ENCODE measurements around the gene COMTD1.

COMTD1 gene

DNA sequence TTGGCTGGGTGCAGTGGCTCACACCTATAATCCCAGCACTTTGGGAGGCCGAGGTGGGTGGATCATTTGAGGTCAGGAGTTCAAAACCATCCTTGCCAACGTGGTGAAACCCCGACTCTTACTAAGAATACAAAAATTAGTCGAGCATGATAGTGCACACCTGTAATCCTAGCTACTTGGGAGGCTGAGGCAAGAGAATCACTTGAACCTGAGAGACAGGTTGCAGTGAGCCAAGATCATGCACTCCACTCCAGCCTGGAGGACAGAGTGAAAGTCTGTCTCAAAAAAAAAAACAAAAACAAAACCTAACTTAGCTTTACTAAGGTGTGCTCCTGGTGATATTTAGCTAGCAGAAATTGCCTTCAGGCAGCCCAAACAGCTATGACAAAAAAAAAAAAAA is 49.4 kb downstream of the COMTD1 start:
- Histone ChIP-seq H3K36me3 (no peaks in the 10 kb centered on the region), H3K27me3 (no peaks in the 10 kb centered on the region), H3K4me3 (no peak overlapping the region), H3K27ac (no peak overlapping the region), H3K4me1 (peaks cover 0 to 2% (median 0%) of the 10 kb centered on the region in 4 donors), H3K9me3 (no peaks in the 10 kb centered on the region)
- TF ChIP-seq, protein P1, sequence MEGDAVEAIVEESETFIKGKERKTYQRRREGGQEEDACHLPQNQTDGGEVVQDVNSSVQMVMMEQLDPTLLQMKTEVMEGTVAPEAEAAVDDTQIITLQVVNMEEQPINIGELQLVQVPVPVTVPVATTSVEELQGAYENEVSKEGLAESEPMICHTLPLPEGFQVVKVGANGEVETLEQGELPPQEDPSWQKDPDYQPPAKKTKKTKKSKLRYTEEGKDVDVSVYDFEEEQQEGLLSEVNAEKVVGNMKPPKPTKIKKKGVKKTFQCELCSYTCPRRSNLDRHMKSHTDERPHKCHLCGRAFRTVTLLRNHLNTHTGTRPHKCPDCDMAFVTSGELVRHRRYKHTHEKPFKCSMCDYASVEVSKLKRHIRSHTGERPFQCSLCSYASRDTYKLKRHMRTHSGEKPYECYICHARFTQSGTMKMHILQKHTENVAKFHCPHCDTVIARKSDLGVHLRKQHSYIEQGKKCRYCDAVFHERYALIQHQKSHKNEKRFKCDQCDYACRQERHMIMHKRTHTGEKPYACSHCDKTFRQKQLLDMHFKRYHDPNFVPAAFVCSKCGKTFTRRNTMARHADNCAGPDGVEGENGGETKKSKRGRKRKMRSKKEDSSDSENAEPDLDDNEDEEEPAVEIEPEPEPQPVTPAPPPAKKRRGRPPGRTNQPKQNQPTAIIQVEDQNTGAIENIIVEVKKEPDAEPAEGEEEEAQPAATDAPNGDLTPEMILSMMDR (IDR thresholded peaks at IDR 0.05), result no peak
- intact Hi-C loops (cut with DNase I; ENCODE audit: low total_unique reads), result loop anchor here (5.0 kb wide), 1 partner anchor 46 kb away; no protein-coding TSS in a partner anchor
- peak in 1 of 2 donors; percentile 0 for DNase-seq

All from tibial artery (tissue), 4 donors.